HCT116 (cell line): ENCODE data around the gene SERINC4. TPM values are rescaled to one million over a fixed set of nuclear protein-coding genes. Genes with fewer than 3 reads are reported as not detected.

Source experiments
- ATAC-seq: fragments of 200-7000 bp; cut with Tn5 transposase; 2 replicates; pipeline ENCODE4 v1.9.1; 2020; ENCODE audit warnings: mild to moderate bottlenecking, moderate library complexity
- BruUV-seq: library from RNA; stranded (reverse); fragments of 400-500 nt; replicated peaks from 2 replicates; lab custom pipeline; 2021; lab: Mats Ljungman, UMichigan
- CTCF ChIA-PET: fragments of 300-600 bp; sonication (Branson Sonifier 250); formaldehyde crosslinking; loops from one replicate; lab custom pipeline; 2021; ENCODE audit warnings: antibody characterized with exemption; lab: Charles Lee
- POLR2A ChIA-PET: fragments of 300-600, 350-600 bp; sonication (Branson Sonifier 250); formaldehyde crosslinking; loops from one replicate; lab custom pipeline; 2021; ENCODE audit warnings: antibody characterized with exemption; lab: Charles Lee
- RAD21 ChIA-PET, 2 experiments: fragments of 300-600 bp; sonication (Branson Sonifier 250); formaldehyde crosslinking; loops; one replicate each; lab custom pipeline; 2023; ENCODE audit warnings: low total read pairs in 2 of 2; ENCODE audit not compliant: uncharacterized antibody in 2 of 2, unreplicated experiment in 2 of 2, low non-redundant PET in 1 of 2; lab: Charles Lee
- DNase-seq: peaks from one replicate; pipeline ENCODE4 v3.0.0-alpha.2; 2010; ENCODE audit warnings: low read depth, low spot score
- H2AFZ ChIP-seq: fragments of 200-600 bp; shearing (Covaris generic), sonication (generic); 2 replicates; pipeline ENCODE4 v1.6.1; 2017; ENCODE audit warnings: low read depth, mixed run types, mixed read lengths, antibody characterized with exemption, low read length; ENCODE audit not compliant: poor library complexity, severe bottlenecking
- H3K27ac ChIP-seq: 2 replicates; pipeline ENCODE4 v1.5.1; 2012; ENCODE audit warnings: low read depth, low read length
- H3K27me3 ChIP-seq: fragments of 200-600 bp; sonication (generic); 2 replicates; pipeline ENCODE4 v1.6.1; 2016; ENCODE audit warnings: mixed run types, low read length, mixed read lengths; ENCODE audit not compliant: insufficient read depth
- H3K36me3 ChIP-seq, 2 experiments: fragments of 200-500 bp in 1 of 2; fragments of 200-600 bp in 1 of 2; sonication (Bioruptor generic) in 1 of 2; sonication (generic) in 1 of 2; 2 replicates each; pipeline versions ENCODE4 v1.5.1 to v1.6.1; 2014 to 2016; ENCODE audit warnings: low read length in 2 of 2, inconsistent platforms in 1 of 2, mixed read lengths in 1 of 2, mixed run types in 1 of 2; ENCODE audit not compliant: insufficient read depth in 2 of 2, control insufficient read depth in 1 of 2
- H3K4me1 ChIP-seq, 2 experiments: fragments of 200-600 bp in 1 of 2; sonication (generic) in 1 of 2; 2 replicates each; pipeline versions ENCODE4 v1.5.1 to v1.6.1; 2012 to 2017; ENCODE audit warnings: low read length in 2 of 2, inconsistent platforms in 1 of 2, mild to moderate bottlenecking in 1 of 2, mixed read lengths in 1 of 2, mixed run types in 1 of 2, moderate library complexity in 1 of 2; ENCODE audit not compliant: insufficient read depth in 2 of 2, control insufficient read depth in 1 of 2
- H3K4me2 ChIP-seq: fragments of 200-600 bp; sonication (generic); 2 replicates; pipeline ENCODE4 v1.6.1; 2017; ENCODE audit warnings: mixed run types, low read length, mixed read lengths
- H3K4me3 ChIP-seq, 2 experiments: fragments of 200-600 bp in 1 of 2; sonication (generic) in 1 of 2; replicated peaks in 1 of 2; 2 replicates each; pipeline ENCODE4 v1.5.1; 2011 to 2016; ENCODE audit warnings: low read length in 2 of 2, control low read depth in 1 of 2, low read depth in 1 of 2, mild to moderate bottlenecking in 1 of 2, mixed read lengths in 1 of 2, mixed run types in 1 of 2
- H3K79me2 ChIP-seq: fragments of 200-600 bp; sonication (generic); 2 replicates; pipeline ENCODE4 v1.6.1; 2017; ENCODE audit warnings: mild to moderate bottlenecking, mixed run types, low read length, moderate library complexity, mixed read lengths; ENCODE audit not compliant: insufficient read depth
- H3K9ac ChIP-seq: fragments of 200-600 bp; sonication (generic); 2 replicates; pipeline ENCODE4 v1.6.1; 2016; ENCODE audit warnings: low read length, mixed read lengths
- H3K9me2 ChIP-seq: fragments of 200-600 bp; sonication (generic), shearing (Covaris generic); 2 replicates; pipeline ENCODE4 v1.6.1; 2017; ENCODE audit warnings: mixed run types, mild to moderate bottlenecking, moderate library complexity; ENCODE audit not compliant: insufficient read depth
- H3K9me3 ChIP-seq, 2 experiments: fragments of 200-500 bp in 1 of 2; fragments of 200-600 bp in 1 of 2; sonication (Bioruptor generic) in 1 of 2; sonication (generic) in 1 of 2; 2 replicates each; pipeline ENCODE4 v1.6.1; 2014 to 2017; ENCODE audit warnings: low read length in 2 of 2, mixed read lengths in 2 of 2, inconsistent platforms in 1 of 2, low read depth in 1 of 2, mild to moderate bottlenecking in 1 of 2, mixed run types in 1 of 2, moderate library complexity in 1 of 2; ENCODE audit not compliant: control insufficient read depth in 1 of 2, insufficient read depth in 1 of 2
- H4K20me1 ChIP-seq: fragments of 200-600 bp; sonication (generic), shearing (Covaris generic); 2 replicates; pipeline ENCODE4 v1.6.1; 2017; ENCODE audit warnings: mixed run types, mild to moderate bottlenecking, moderate library complexity; ENCODE audit not compliant: insufficient read depth
- ATF3 ChIP-seq: IDR thresholded peaks from 2 replicates; pipeline ENCODE4 v1.6.1; 2012
- CEBPB ChIP-seq: IDR thresholded peaks from 2 replicates; pipeline ENCODE4 v1.6.1; 2012; ENCODE audit warnings: low read depth
- CTCF ChIP-seq, 3 experiments: fragments of 200-600 bp in 1 of 3; sonication (generic) in 1 of 3; IDR thresholded peaks in 2 of 3; conservative IDR thresholded peaks in 1 of 3; 2 replicates each; pipeline ENCODE4 v1.5.1; 2012 to 2017; ENCODE audit warnings: low read depth in 2 of 3, low read length in 2 of 3, antibody characterized with exemption in 1 of 3, borderline replicate concordance in 1 of 3, control low read depth in 1 of 3, mild to moderate bottlenecking in 1 of 3, mixed read lengths in 1 of 3, mixed run types in 1 of 3, moderate library complexity in 1 of 3; ENCODE audit not compliant: insufficient read depth in 1 of 3
- EZH2 ChIP-seq: fragments of 200-600 bp; sonication (generic); IDR thresholded peaks from 2 replicates; pipeline ENCODE4 v1.6.1; 2017; ENCODE audit warnings: antibody characterized with exemption, mixed run types
- EZH2phosphoT487 ChIP-seq: fragments of 200-600 bp; IDR thresholded peaks from 2 replicates; pipeline ENCODE4 v1.6.1; 2018; ENCODE audit warnings: antibody characterized with exemption, borderline replicate concordance
- FOSL1 ChIP-seq: IDR thresholded peaks from 2 replicates; pipeline ENCODE4 v1.6.1; 2012; ENCODE audit warnings: low read depth
- JUND ChIP-seq: IDR thresholded peaks from 2 replicates; pipeline ENCODE4 v1.6.1; 2012
- POLR2AphosphoS5 ChIP-seq: IDR thresholded peaks from 2 replicates; pipeline ENCODE4 v1.6.1; 2011; ENCODE audit warnings: mild to moderate bottlenecking, low read depth, low read length, moderate library complexity
- RAD21 ChIP-seq: IDR thresholded peaks from 2 replicates; pipeline ENCODE4 v1.6.1; 2012; ENCODE audit warnings: low read depth, mild to moderate bottlenecking
- SIN3A ChIP-seq: IDR thresholded peaks from 2 replicates; pipeline ENCODE4 v1.6.1; 2012; ENCODE audit warnings: low read depth
- SP1 ChIP-seq: IDR thresholded peaks from 2 replicates; pipeline ENCODE4 v1.6.1; 2012; ENCODE audit warnings: low read depth
- ZFX ChIP-seq: fragments of 450-650 bp; IDR thresholded peaks from 2 replicates; pipeline ENCODE4 v1.6.1; 2017
- ZNF274 ChIP-seq: fragments of 200-500 bp; sonication (Bioruptor generic); IDR thresholded peaks from 2 replicates; pipeline ENCODE4 v1.6.1; 2014; ENCODE audit warnings: mild to moderate bottlenecking, low read depth, low read length, inconsistent platforms
- intact Hi-C: fragments of 100-400 bp; cut with micrococcal nuclease; formaldehyde crosslinking; loops from 2 replicates; pipeline ENCODE4 v1.10.0; 2022
- total RNA-seq: library from RNA; stranded (reverse); gene quantifications from one replicate; pipeline ENCODE4 v1.2.1, GENCODE V29; 2021; ENCODE audit not compliant: unreplicated experiment

Gene SERINC4
- total RNA-seq, 1 experiment from 2014 or later, result 0.12 TPM

- Histone ChIP-seq H2AFZ (no peak overlapping the region), H3K36me3 (peaks cover 71 to 73% of the 10 kb centered on the region in 2 experiments), H3K9ac (no peak overlapping the region), H3K9me2 (no peaks in the 10 kb centered on the region), H3K79me2 (no peaks in the 10 kb centered on the region), H3K4me1 (no peaks in the 10 kb centered on the region), H4K20me1 (no peaks in the 10 kb centered on the region), H3K9me3 (no peaks in the 10 kb centered on the region), H3K27ac (no peak overlapping the region), H3K4me3 (no peak overlapping the region), H3K27me3 (no peaks in the 10 kb centered on the region), H3K4me2 (no peak overlapping the region)
- RAD21 ChIA-PET, result no interaction called here
- POLR2A ChIA-PET, result no interaction called here
- DNase-seq, result no peak
- intact Hi-C loops, result no loop called here
- CTCF ChIA-PET, result no interaction called here
- no peak for ATAC-seq
- no TSS peak for BruUV-seq
- TF ChIP-seq SIN3A, result no peak
- no peak for TF ChIP-seq RAD21
- TF ChIP-seq CTCF (IDR thresholded peaks at IDR 0.05 in 2 of 3, conservative IDR thresholded peaks at IDR 0.05 in 1 of 3; ENCODE audit: borderline replicate concordance in 1 of 3, insufficient read depth in 1 of 3, low read depth in 2 of 3, low read length in 2 of 3), result no peak
- no peak for TF ChIP-seq JUND
- no peak for TF ChIP-seq EZH2
- no peak for TF ChIP-seq ZNF274
- TF ChIP-seq POLR2AphosphoS5, result no peak
Observed at GRCh38 chr15:43808960-43809678, 9.1 kb upstream of the SERINC4 start.

- Histone ChIP-seq H3K27ac (no peak overlapping the region), H3K27me3 (no peaks in the 10 kb centered on the region), H2AFZ (no peak overlapping the region), H4K20me1 (no peaks in the 10 kb centered on the region), H3K36me3 (peaks cover 69 to 70% of the 10 kb centered on the region in 2 experiments), H3K4me1 (no peaks in the 10 kb centered on the region), H3K79me2 (no peaks in the 10 kb centered on the region), H3K4me2 (no peak overlapping the region), H3K9me2 (no peaks in the 10 kb centered on the region), H3K9ac (no peak overlapping the region), H3K4me3 (no peak overlapping the region), H3K9me3 (no peaks in the 10 kb centered on the region)
- intact Hi-C loops, result no loop called here
- ATAC-seq (no peak), DNase-seq (no peak)
- no TSS peak for BruUV-seq
- RAD21 ChIA-PET, result no interaction called here
- POLR2A ChIA-PET, result no interaction called here
- CTCF ChIA-PET, result no interaction called here
- TF ChIP-seq CEBPB (no peak), EZH2phosphoT487 (no peak), ZFX (no peak), RAD21 (no peak), ATF3 (no peak), FOSL1 (no peak), POLR2AphosphoS5 (no peak), CTCF (IDR thresholded peaks at IDR 0.05 in 2 of 3, conservative IDR thresholded peaks at IDR 0.05 in 1 of 3; ENCODE audit: borderline replicate concordance in 1 of 3, insufficient read depth in 1 of 3, low read depth in 2 of 3, low read length in 2 of 3) (no peak), SP1 (no peak)
Observed at GRCh38 chr15:43808435-43808950, 8.5 kb upstream of the SERINC4 start.
